HL-60/S4 treated with phorbol 12-myristate 13-acetate at 8.2 ng/mL for 4 days and 3 days (cell line): Measurements from ENCODE around the gene VAT1L.

Experiments
- in situ Hi-C: fragments of 300-500 bp; cut with MboI; formaldehyde crosslinking; loops from 2 replicates; pipeline ENCODE4 v1.15.0; 2022; ENCODE audit warnings: low sequenced_read_pairs

The VAT1L gene, protein sequence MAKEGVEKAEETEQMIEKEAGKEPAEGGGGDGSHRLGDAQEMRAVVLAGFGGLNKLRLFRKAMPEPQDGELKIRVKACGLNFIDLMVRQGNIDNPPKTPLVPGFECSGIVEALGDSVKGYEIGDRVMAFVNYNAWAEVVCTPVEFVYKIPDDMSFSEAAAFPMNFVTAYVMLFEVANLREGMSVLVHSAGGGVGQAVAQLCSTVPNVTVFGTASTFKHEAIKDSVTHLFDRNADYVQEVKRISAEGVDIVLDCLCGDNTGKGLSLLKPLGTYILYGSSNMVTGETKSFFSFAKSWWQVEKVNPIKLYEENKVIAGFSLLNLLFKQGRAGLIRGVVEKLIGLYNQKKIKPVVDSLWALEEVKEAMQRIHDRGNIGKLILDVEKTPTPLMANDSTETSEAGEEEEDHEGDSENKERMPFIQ

DNA sequence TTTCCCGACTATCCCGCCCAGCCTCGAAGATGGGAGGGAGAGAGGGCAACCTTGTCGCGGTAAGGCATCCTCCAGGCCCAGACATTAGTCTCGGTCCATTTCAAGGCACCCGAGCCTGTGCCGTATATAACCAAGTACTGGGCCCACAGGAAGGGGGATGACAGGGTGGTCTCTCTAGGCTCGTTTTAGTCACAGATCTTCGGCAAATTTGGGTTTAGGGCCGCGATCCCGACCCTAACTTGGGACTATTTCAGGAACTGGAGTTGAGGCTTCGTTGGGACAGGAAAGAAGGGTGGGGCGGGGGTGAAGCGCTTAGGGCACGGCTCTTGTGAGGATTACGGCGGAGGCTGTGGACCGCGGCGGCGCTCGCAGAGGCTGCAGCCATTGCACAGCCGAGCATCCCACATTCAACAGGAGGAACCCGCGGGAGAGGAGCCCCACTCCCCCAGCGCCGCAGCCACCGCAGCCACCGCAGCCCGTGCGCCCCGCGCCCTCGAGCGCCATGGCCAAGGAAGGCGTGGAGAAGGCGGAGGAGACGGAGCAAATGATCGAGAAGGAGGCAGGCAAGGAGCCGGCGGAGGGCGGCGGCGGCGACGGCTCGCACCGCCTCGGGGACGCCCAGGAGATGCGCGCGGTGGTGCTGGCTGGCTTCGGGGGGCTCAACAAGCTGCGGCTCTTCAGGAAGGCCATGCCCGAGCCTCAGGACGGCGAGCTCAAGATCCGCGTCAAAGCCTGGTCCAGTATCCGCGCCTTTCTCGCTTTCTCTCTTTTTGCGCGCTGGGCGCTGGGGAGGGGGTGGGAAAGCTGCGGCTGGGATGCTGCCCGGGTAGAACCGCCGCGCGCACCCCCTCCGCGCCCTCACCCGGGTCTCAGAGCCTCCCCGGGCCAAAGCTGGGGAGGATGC, at the start of gene VAT1L:
VAT1L (plus strand) TSS at position 384 of the 904 bp plus-strand sequence; CDS start at position 503, 119 bp downstream.
- in situ Hi-C loops: no loop called here

DNA sequence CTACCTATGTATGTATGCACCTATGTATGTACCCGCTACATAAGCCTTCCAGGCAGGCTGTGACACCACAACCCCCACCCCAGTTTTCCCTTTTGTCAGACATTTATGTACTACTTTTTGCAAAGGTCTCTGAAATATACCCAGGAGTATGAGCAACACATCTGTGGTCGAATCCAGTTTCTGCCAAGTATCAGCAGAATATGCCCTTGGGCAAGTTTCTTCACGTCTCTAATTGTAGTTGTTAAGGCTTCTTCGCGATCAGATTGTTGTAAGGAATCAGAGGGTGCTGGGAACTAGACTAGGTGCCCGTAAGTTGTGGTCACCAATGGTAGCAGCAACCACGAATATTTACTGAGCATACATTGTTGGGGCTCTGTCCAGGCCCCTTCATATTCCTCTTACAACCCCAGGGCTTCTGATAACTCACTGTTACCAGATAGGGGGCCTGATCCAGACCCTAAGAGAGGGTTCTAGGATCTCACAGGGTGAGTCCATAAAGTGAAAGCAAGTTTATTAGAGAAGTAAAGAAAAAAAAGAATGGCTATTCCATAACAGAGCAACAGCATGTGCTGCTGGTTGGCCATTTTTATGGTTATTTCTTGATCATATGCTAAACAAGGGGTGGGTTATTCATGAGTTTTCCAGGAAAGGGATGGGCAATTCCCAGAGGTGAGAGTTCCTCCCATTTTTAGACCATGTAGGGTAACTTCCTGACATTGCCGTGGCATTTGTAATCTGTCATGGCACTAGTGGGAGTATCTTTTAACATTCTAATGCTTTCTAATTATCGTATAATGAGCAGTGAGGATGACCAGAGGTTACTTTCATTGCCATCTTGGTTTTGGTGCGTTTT, 49.4 kb upstream of the VAT1L start:
- in situ Hi-C loops: no loop called here

DNA sequence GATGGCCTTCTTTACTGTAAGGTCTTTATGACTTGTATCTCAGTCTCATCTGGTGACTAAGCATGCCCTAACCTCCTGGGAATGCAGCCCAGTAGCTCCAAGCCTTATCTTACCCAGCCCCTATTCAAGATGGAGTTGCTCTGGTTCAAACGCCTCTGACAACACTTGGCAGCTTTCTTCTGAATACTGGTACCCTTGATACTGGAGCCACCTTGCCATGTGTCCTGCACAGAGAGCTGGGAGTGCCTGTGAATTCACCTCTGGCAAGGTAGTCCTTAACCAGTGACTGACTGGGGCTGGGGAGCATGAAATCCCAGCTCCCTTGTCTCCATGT, 48.8 kb upstream of the VAT1L start:
- in situ Hi-C loops: no loop called here

DNA sequence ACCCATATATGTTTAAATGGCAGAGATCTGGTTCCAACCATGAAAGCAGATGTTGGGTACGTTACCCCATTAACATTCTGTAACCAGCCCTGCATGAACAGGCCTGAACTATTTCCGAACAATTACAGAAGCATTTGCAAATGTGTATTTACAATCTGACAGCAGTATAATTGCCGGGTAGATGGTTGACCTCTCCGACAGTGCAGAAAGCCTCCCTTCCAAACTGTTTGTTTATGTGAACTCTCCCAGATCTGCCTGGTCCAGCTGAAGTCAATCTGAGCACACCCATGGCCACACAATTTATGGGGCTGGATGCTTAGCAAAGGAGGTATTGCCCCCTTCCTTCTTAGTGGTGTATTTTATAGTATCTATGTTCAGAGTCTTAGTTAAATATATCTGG, 44.2 kb upstream of the VAT1L start:
- in situ Hi-C loops: no loop called here

DNA sequence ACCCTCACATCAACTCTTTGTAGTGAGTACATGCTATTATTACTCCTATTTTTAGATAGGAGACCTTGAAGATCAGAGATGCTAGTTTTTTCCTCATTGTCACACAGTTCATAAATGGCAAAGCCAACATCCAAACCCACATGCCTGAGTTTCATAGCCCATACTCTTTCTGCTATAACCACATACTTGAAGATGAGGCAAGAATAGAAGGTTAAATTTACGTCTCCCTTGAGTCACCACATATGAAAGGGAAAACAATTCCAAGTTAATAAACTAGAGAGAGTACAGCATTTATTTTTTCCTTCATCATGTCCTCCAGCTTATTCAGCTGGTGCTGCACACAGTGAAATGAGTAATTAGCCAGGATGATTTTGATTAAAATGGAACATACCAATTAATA, 42.4 kb upstream of the VAT1L start:
- in situ Hi-C loops: no loop called here

DNA sequence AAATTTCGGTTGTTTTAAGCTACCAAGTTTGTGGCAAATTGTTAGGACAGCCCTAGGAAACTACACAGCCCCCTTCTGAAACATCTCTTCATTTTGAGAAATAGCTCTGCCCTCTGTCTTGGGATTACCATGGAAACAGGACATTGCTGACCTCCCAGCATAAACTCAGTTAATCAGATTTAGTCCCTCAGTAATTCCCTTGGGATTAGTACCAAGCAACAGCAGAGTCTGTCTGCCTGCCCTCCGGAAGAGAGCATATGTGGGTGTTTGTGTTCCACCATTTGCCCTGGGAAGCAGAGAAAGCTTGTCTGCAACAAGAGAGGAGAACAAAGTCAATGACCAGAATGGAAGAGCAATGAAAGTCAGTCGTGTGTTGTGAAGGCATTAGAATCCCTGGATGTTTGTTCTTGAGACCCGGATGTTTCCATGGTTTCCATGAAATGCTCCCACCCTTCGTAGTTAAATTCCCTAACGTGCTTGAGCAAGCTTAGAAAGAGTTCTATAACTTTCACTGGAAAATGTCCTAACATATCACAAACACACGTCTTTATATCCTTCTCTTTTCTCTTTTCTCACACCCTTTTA, 39.9 kb upstream of the VAT1L start:
- in situ Hi-C loops: no loop called here

DNA sequence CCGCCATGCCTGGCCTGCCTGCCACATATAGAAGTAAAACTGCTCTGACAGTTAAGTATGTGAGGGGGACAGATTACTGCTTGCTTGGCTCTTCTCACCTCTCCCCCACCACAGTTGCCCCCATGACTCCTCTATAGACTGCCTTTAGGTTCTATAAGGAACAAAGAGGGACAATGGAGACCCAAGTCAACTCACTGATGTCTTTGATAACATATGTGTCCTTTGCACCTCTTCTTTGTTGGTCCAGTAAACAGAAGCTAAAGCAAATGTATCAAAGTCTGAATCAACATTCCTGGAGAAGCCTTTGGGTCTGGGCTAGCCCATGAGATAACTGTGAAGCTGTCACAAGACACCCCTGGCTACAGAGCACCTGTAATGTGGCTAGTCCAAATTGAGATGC, 38.9 kb upstream of the VAT1L start:
- in situ Hi-C loops: no loop called here

DNA sequence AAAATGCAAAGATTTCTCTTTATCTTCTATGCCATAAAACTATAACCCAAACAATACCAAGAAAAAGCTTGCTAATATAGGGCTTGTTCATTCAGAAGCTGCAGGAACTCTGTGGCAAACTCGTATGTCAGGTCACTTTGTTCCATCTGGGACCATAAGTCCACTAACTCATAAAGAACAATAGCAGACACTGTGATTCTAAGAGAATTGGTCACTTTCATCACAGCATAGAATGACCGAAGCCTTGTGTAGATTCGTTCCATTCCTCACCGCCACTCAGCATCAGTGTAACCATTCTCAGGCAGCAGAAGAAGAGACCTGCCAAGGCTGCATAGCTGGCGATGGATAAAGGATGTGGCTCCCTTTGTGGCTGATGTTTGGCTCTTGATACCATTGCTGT, 30.3 kb upstream of the VAT1L start:
- in situ Hi-C loops: no loop called here

DNA sequence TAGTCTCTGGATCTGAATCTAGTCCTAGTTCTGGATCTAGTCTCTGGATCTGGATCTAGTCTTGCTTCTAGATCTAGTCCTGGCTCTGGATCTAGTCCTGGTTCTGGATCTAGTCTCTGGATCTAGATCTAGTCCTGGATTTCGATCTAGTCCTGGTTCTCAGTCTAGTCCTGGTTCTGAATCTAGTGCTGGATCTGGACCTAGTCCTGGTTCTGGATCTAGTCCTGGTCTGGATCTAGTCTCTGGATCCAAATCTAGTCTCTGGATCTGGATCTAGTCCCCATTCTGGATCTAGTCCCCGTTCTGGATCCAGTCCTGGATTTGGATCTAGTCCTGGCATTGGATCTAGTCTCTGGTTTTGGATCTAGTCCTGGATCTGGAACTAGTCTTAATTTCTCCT, 29.9 kb upstream of the VAT1L start:
- in situ Hi-C loops: no loop called here

DNA sequence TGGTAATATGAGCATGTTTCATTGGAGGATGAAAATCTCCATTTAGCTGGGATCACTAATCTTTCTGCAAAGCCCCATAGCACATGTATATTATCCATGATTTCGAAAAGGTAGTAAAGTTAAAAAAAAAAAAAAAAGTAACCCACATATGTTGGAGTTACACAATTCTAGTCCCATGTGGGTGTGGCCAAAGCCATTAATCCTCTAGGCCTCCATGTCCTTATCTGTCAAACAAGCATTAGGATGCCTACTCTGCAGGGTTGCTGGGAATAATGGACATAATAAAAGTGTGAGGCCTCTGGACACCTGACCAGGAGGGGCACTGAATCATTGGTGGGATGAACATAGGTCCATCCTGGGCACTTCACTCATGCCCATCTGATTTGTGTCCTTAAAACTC, 29.2 kb upstream of the VAT1L start:
- in situ Hi-C loops: no loop called here

DNA sequence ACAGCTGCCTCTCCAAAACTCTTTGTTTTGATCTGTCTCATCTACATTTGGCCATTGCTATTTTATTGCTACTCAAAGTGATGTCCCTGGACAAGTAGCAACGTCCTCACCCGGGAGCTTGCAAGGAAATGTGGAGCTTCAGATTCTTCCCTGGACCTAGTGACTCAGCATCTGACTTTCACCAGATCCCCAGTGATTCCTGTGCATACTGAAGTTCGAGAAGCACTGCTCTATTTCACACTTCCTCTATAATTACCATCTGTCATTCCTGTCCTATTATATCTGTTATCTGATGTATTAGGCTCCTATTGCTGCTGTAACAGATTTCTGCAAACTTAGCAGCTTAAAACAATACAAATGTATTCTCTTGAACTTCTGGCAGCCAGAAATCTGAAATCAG, 28.5 kb upstream of the VAT1L start:
- in situ Hi-C loops: no loop called here

DNA sequence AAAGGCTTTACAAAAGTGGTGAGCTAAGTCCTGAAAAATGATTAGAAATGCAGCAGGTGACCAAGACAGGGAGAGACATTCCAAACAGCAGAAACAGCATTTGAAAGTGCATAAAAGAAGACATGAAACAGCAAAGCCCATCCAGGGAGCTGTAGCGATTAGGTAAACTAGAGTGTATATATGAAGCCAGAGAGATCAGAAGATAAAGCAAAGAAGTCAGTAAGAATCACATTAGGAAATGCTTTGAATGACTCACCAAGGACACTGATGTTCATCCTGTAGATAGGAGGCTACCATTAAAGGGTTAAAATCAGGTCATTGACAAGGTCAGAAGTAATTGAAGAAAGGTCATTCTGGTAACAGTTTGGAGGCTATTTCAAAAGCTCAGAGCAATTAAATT, 27.6 kb upstream of the VAT1L start:
- in situ Hi-C loops: no loop called here

DNA sequence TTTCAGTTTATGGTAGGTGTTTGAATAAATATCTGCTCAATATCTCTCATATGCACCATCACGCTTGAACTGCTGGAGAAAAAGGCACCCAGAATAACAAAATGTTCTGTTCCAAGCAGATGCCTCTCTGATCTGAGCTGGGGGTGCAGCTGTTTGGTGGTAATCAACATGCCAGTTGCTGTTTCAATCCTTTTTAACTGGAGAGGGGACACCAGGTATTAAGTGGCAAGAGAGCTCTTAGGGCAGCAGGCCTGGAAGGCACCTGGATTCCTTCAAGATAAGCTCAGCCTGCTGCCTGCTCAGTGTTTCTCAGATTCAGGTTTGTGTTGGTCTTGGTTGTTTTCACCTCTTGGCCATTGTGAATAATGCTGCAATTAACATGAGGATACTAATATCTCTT, 27.2 kb upstream of the VAT1L start:
- in situ Hi-C loops: no loop called here

DNA sequence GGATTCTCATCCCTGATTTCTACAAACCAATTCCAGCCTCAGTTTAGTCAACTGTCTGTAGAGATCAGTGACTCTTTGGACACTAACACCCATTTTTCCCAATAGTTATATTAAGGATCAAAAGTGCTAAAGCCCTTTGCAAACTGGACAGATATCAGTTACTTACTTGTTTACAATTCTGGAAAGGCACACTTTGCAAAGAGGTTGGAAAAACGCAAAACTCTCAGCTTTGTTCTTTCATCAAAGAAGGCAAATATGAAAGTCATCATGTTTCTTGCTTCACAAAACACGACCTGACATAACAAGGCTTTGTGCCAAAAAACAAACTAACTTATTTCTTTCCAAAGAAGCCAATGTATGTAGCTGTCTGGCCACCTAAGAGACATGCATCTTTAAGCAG, 26.1 kb upstream of the VAT1L start:
- in situ Hi-C loops: no loop called here

DNA sequence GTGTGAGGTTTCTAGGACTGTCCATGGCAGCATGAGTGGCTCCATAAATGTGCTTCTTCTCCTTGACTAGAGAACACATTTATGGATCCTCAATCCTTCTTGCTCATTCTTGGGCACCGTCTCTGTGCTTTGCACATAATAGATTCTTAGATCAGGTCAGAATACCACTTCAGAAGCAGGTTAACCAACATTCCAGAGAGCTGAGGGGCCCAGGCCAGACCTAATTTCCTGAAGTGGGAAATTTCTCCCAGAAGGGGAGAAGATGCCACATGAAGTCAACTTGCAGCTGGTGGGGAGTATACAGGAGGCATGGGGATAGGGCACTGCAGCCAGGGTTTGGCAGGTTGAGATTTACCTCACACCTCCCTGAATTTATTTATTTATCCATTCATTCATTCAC, 24.4 kb upstream of the VAT1L start:
- in situ Hi-C loops: no loop called here

DNA sequence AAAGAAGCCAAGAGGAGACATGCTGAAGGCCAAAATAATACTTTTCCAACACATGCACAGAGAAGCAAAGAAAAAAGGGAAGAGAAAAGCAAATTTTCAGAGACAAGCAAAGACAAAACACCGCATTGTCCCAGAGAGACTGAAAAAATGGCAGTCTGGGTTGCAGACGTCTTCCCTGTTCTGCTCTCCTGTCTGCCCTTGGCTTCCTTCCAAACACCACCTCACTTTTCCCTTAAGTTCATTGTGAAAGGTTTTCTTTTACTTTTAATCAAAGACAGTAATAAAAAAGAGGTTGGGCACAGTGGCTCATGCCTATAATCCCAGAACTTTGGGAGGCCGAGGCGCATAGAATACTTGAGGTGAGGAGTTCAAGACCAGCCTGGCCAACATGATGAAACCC, 21.2 kb upstream of the VAT1L start:
- in situ Hi-C loops: no loop called here

DNA sequence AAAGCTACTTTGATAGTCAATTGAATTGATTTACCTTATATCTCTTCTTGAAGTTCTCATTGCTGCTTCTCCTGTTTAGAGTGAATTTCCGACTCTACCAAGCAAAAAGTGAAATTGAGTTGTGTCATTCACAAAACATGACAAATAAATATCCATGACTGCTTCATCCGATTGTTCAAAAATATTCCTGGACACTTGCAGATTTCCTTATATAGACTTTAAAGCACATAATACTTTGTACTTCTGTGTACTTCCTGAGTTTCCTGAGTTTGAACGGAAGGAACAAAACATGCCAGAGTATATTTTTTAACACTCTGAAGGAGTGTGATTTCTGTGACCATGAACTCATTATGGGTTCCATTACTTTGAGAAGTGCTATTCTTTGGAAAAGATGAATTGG, 20.5 kb upstream of the VAT1L start:
- in situ Hi-C loops: no loop called here

DNA sequence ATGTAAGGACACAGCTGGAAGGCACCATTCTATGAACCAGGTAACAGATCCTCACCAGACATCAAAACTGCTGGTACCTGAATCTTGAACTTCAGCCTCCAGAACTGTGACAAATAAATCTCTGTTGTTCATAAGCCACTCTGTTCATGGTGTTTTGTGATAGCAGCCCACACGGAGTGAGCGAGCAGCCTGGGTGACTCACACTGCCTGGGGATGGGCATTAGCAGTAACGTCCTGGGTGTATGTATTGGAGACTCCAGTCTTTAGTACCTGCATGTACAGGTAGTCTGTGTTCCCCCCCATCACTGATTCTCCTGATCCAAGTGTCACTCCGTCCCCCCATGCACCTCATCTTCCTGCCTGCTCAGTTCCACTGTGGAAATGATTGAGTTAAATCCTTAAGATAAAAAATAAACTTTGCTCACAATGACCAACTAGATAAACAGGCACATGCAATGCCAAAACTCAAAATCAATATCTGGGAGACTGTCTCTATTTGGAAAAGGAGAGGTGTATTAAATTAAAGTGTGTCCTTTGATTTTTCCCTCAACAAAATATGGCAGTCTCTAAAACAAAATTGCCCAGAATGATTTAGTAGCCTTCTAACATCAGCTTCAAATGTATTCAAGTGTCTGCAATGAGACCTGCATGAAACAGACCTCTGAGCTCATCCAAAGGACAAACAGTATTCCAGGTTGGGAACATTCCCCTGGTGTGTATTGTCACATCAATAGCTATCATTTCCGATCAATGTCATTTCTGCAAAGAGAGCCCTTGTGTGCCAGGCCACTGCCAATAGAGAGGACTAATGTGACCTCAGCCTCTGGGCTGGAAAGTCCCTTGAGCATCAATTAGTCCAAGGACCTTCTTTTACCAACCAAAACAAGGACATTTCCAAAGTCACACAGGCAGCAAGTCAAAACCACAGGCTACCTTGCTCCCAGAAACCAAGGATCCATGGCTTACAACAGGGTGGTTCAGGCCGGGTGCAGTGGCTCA, 12.2 kb upstream of the VAT1L start:
- in situ Hi-C loops: no loop called here

DNA sequence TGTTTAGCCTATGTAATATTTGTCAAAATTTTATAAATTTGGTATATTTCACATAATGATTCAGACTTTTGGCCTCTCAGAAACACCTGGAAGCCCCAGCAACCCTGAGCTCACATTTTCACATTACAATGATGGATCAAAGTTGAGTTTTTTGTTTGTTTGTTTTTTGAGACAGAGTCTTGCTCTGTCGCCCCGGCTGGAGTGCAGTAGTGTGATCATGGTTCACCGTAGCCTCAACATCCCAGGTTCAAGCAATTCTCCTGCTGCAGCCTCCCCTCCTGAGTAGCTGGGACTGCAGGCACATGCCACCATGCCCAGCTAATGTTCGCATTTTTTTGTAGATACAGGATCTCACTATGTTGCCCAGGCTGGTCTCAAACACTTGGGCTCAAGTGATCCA, 10.6 kb upstream of the VAT1L start:
- in situ Hi-C loops: no loop called here

DNA sequence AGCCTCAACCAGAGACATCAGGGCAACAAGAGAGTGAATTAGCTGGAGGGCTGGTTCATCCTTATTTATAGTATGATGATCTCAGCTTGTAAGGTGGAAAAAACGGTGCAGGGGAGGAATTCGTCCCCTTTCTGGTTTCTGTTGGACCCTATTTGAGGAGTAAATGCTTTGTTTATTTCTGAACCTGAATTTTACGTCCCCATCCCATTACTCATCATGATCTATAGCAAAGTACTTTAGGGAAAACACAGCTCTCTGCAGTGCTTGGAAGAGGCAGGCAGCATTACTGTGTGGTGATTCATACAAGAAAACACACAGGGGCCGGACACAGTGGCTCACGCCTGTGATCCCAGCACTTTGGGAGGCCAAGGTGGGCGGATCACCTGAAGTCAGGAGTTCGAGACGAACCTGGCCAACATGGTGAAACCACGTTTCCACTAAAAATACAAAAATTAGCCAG, 8.0 kb upstream of the VAT1L start:
- in situ Hi-C loops: no loop called here
